K562 (cell line): ENCODE measurements around the gene PPP1R14B. TPM values are rescaled to one million over a fixed set of nuclear protein-coding genes. Genes with fewer than 3 reads are reported as not detected.

ENCODE experiments used
- ASH1L ChIP-seq: fragments of 450-650 bp; IDR thresholded peaks from 2 replicates; pipeline ENCODE4 v1.6.1; 2018; ENCODE audit warnings: borderline replicate concordance, mild to moderate bottlenecking, low read depth; ENCODE audit not compliant: partially characterized antibody
- BCL6 ChIP-seq: fragments of 250-450 bp; sonication (Bioruptor Pico); IDR thresholded peaks from 2 replicates; pipeline ENCODE4 v1.4.0; 2020
- EHMT2 ChIP-seq: fragments of 450-650 bp; IDR thresholded peaks from 2 replicates; pipeline ENCODE4 v1.6.1; 2018; ENCODE audit warnings: antibody characterized with exemption
- EP300 ChIP-seq: IDR thresholded peaks from 2 replicates; pipeline ENCODE4 v1.6.1; 2012; ENCODE audit warnings: low read length, improper control_type of control experiment
- FOXJ3 ChIP-seq: sonication (generic); formaldehyde crosslinking; IDR thresholded peaks from 2 replicates; pipeline ENCODE4 v1.4.0; 2020; ENCODE audit warnings: mild to moderate bottlenecking, missing genetic modification reagents
- HES1 ChIP-seq: fragments of 450-650 bp; IDR thresholded peaks from 2 replicates; pipeline ENCODE4 v1.6.1; 2016; ENCODE audit warnings: low read depth, mild to moderate bottlenecking, moderate library complexity
- ILK ChIP-seq: fragments of 450-650 bp; IDR thresholded peaks from 2 replicates; pipeline ENCODE4 v1.6.1; 2016; ENCODE audit warnings: missing genetic modification characterization, low read depth, mild to moderate bottlenecking, missing compliant biosample characterization, moderate library complexity, borderline replicate concordance
- MBD1 ChIP-seq: fragments of 250-450 bp; sonication (Bioruptor Pico); IDR thresholded peaks from 2 replicates; pipeline ENCODE4 v1.8.0; 2022; ENCODE audit warnings: inconsistent platforms
- NFYB ChIP-seq: IDR thresholded peaks from 2 replicates; pipeline ENCODE4 v1.6.1; 2011; ENCODE audit warnings: mild to moderate bottlenecking, moderate library complexity; ENCODE audit not compliant: insufficient read length; ENCODE audit errors: extremely low read depth
- PHTF2 ChIP-seq: fragments of 250-450 bp; sonication (Bioruptor Pico); IDR thresholded peaks from 2 replicates; pipeline ENCODE4 v1.5.0; 2021; ENCODE audit warnings: mild to moderate bottlenecking
- PML ChIP-seq: IDR thresholded peaks from 2 replicates; pipeline ENCODE4 v1.6.1; 2012; ENCODE audit warnings: low read length, inconsistent platforms
- POLR2A ChIP-seq: fragments of 450-650 bp; conservative IDR thresholded peaks from 2 replicates; pipeline ENCODE4 v1.6.1; 2016
- SAFB ChIP-seq: fragments of 200-400 bp; formaldehyde crosslinking; IDR thresholded peaks from 2 replicates; pipeline ENCODE4 v1.6.1; 2017; ENCODE audit warnings: low read depth, low read length, borderline replicate concordance
- SIN3A ChIP-seq, 2 experiments: fragments of 150-350 bp in 1 of 2; IDR thresholded peaks; 2 replicates each; pipeline ENCODE4 v1.6.1; 2011 to 2016; ENCODE audit warnings: borderline replicate concordance in 2 of 2, low read depth in 2 of 2, low read length in 2 of 2, mild to moderate bottlenecking in 2 of 2, moderate library complexity in 2 of 2; ENCODE audit not compliant: control insufficient read depth in 1 of 2
- STAT5B ChIP-seq: fragments of 250-450 bp; sonication (Bioruptor Pico); IDR thresholded peaks from 2 replicates; pipeline ENCODE4 v1.8.0; 2021; ENCODE audit warnings: mild to moderate bottlenecking, inconsistent platforms
- ZNF175 ChIP-seq: fragments of 200-800 bp; sonication (Bioruptor generic); IDR thresholded peaks from 2 replicates; pipeline ENCODE4 v1.6.1; 2016; ENCODE audit warnings: low read depth, mild to moderate bottlenecking, missing genetic modification characterization, missing compliant biosample characterization
- polyA plus RNA-seq, 8 experiments: library from polyadenylated mRNA; depleted of rRNA in 4 of 8; stranded (reverse) in 5 of 8; unstranded in 3 of 8; fragments of >200 nt; fragmentation: Nextera tagmentation in 2 of 8; fragmentation: Illumina TruSeq in 1 of 8; extraction: Ambion mirVana in 2 of 8; extraction: Trizol in 1 of 8; gene quantifications; 2 replicates each; pipeline versions ENCODE4 v1.2.1 to v1.2.3, GENCODE V29; 2011 to 2014; ENCODE audit warnings: inconsistent platforms in 1 of 8, missing spikeins in 1 of 8
- total RNA-seq, 7 experiments: library from RNA; depleted of rRNA in 6 of 7; stranded (reverse); fragments of >200 nt in 6 of 7; fragmentation: Illumina TruSeq in 2 of 7; extraction: Trizol in 2 of 7; gene quantifications; 2 replicates each; pipeline versions ENCODE4 v1.2.1 to v1.2.3, GENCODE V29; 2011 to 2021; ENCODE audit warnings: low replicate concordance in 1 of 7
- TF ChIP-seq, protein P1 (sequence below): conservative IDR thresholded peaks from 2 replicates; pipeline ENCODE4 v1.6.1; 2011; ENCODE audit warnings: low read depth, mild to moderate bottlenecking, low read length; ENCODE audit not compliant: control insufficient read depth
- TF ChIP-seq, protein P2 (sequence below): fragments of 250-450 bp; sonication (Bioruptor Pico); IDR thresholded peaks from 2 replicates; pipeline ENCODE4 v1.5.0; 2021
- TF ChIP-seq, protein P3 (sequence below), 2 experiments: fragments of 450-650 bp in 1 of 2; sonication (generic) in 1 of 2; formaldehyde crosslinking in 1 of 2; IDR thresholded peaks in 1 of 2; conservative IDR thresholded peaks in 1 of 2; 2 replicates each; pipeline versions ENCODE4 v1.6.1 to v1.8.1; 2016 to 2023; ENCODE audit warnings: mild to moderate bottlenecking in 2 of 2, moderate library complexity in 2 of 2, inconsistent platforms in 1 of 2, missing genetic modification reagents in 1 of 2
- TF ChIP-seq, protein P4 (sequence below): fragments of 250-450 bp; sonication (Bioruptor Pico); IDR thresholded peaks from 2 replicates; pipeline ENCODE4 v1.8.0; 2022; ENCODE audit warnings: inconsistent platforms, mild to moderate bottlenecking, moderate library complexity, borderline replicate concordance

PPP1R14B gene
- total and polyA plus RNA-seq, 9 of the 15 experiments (the other 6 are each of a cell fraction or from before 2014, with no cell fraction given), result 7.7 to 566 (median 212) TPM

DNA sequence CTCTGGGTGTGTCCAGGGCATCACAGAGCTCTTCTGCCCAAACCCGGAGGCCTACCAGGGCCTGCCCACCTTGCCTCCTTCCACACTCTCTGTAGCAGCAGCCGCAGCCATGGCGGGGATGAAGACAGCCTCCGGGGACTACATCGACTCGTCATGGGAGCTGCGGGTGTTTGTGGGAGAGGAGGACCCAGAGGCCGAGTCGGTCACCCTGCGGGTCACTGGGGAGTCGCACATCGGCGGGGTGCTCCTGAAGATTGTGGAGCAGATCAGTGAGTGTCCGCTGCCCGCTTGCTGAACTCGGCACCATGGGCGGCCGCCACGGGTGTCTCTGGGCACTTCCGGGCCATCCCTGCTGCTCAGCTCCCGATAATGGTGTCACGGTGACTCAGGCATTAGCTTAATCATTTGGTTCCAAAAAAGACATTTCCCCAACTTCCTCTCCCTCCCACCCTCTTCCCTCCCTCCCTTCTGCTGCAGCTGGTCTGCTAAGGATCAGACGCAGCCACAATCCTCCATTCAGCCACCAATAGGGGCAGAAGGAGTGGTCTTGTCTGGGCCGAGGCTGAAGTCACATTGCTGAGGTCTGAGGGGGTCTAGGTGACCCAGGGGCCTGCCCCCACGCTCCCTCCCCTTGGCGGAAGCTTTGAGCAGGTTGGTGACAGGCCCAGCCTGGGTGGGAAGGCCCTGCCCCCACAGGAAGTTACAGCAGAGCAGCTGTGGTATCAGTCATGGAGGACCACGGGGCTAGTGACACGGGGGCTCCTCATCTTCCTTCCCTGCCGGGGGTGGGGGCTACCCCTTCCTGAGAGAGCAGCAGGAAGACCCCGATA, 39.3 kb downstream of the PPP1R14B start (continued):
- TF ChIP-seq, protein P1, sequence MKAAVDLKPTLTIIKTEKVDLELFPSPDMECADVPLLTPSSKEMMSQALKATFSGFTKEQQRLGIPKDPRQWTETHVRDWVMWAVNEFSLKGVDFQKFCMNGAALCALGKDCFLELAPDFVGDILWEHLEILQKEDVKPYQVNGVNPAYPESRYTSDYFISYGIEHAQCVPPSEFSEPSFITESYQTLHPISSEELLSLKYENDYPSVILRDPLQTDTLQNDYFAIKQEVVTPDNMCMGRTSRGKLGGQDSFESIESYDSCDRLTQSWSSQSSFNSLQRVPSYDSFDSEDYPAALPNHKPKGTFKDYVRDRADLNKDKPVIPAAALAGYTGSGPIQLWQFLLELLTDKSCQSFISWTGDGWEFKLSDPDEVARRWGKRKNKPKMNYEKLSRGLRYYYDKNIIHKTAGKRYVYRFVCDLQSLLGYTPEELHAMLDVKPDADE, result peak; percentile 44
- TF ChIP-seq ASH1L, result no peak
- peak; percentile 66; the same call in 1 of the 2 replicates for TF ChIP-seq ZNF175 (CRISPR knock-in tag)
- TF ChIP-seq PML, result peak; percentile 76
- TF ChIP-seq NFYB, result no peak
- peak; percentile 88 for TF ChIP-seq POLR2A
- no peak for TF ChIP-seq ILK (tag)
- no peak for TF ChIP-seq STAT5B (CRISPR knock-in tag)
- TF ChIP-seq, protein P2, sequence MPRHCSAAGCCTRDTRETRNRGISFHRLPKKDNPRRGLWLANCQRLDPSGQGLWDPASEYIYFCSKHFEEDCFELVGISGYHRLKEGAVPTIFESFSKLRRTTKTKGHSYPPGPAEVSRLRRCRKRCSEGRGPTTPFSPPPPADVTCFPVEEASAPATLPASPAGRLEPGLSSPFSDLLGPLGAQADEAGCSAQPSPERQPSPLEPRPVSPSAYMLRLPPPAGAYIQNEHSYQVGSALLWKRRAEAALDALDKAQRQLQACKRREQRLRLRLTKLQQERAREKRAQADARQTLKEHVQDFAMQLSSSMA (CRISPR knock-in tag), result no peak
- TF ChIP-seq, protein P3, sequence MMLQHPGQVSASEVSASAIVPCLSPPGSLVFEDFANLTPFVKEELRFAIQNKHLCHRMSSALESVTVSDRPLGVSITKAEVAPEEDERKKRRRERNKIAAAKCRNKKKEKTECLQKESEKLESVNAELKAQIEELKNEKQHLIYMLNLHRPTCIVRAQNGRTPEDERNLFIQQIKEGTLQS (IDR thresholded peaks at IDR 0.05), result peak; percentile 80
- TF ChIP-seq, protein P3 (CRISPR knock-in tag; conservative IDR thresholded peaks at IDR 0.05), result no peak
- TF ChIP-seq HES1, result no peak
- no peak for TF ChIP-seq PHTF2
- no peak for TF ChIP-seq BCL6 (CRISPR knock-in tag)
- TF ChIP-seq SIN3A (IDR thresholded peaks at IDR 0.05; ENCODE audit: borderline replicate concordance in 2 of 2, control insufficient read depth in 1 of 2, low read depth in 2 of 2, low read length in 2 of 2), result peak; percentile 52 to 93; a peak in 2 of 4 replicates
- TF ChIP-seq EHMT2, result no peak
- TF ChIP-seq EP300, result peak; percentile 76; the same call in 1 of the 2 replicates
- no peak for TF ChIP-seq SAFB
- TF ChIP-seq, protein P4, sequence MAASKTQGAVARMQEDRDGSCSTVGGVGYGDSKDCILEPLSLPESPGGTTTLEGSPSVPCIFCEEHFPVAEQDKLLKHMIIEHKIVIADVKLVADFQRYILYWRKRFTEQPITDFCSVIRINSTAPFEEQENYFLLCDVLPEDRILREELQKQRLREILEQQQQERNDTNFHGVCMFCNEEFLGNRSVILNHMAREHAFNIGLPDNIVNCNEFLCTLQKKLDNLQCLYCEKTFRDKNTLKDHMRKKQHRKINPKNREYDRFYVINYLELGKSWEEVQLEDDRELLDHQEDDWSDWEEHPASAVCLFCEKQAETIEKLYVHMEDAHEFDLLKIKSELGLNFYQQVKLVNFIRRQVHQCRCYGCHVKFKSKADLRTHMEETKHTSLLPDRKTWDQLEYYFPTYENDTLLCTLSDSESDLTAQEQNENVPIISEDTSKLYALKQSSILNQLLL (CRISPR knock-in tag), result no peak
- TF ChIP-seq MBD1 (CRISPR knock-in tag), result no peak
- TF ChIP-seq FOXJ3 (CRISPR knock-in tag), result no peak
